PC-3 (cell line): Measurements from ENCODE around the gene PIAS1. TPM values are rescaled to one million over a fixed set of nuclear protein-coding genes. Genes with fewer than 3 reads are reported as not detected.
A peak's percentile ranks its signal among the peaks of the same experiment; 100 is the strongest.
"Not testable (repeated sequence)": the region's sequence is repeated elsewhere in the genome, so short reads cannot be mapped to it uniquely, and the experiment has no call there.

Experiments
- ATAC-seq: fragments of 200-7000 bp; cut with Tn5 transposase; 2 replicates; pipeline ENCODE4 v1.9.1; 2020; ENCODE audit warnings: mild to moderate bottlenecking, moderate library complexity
- BruUV-seq: library from RNA; stranded (reverse); fragments of 400-500 nt; replicated peaks from 2 replicates; lab custom pipeline; 2021; lab: Mats Ljungman, UMichigan
- CTCF ChIA-PET: fragments of 300-600 bp; sonication (Branson Sonifier 250); formaldehyde crosslinking; loops from one replicate; lab custom pipeline; 2022; ENCODE audit warnings: antibody characterized with exemption; lab: Charles Lee
- POLR2A ChIA-PET: fragments of 300-600 bp; sonication (Branson Sonifier 250); formaldehyde crosslinking; loops from one replicate; lab custom pipeline; 2022; ENCODE audit warnings: antibody characterized with exemption; ENCODE audit not compliant: unreplicated experiment; lab: Charles Lee
- DNase-seq: peaks from one replicate; pipeline ENCODE4 v3.0.0-alpha.2; 2015
- H2AFZ ChIP-seq: fragments of 300-600 bp; sonication (generic); 2 replicates; pipeline ENCODE4 v1.6.0; 2016; ENCODE audit warnings: antibody characterized with exemption, low read length
- H3F3A ChIP-seq: fragments of 300-600 bp; sonication (generic); one replicate; pipeline ENCODE4 v1.6.0; 2017; ENCODE audit warnings: antibody characterized with exemption, low read length, control low read depth, mild to moderate bottlenecking; ENCODE audit not compliant: unreplicated experiment
- H3K27ac ChIP-seq: fragments of 300-600 bp; sonication (generic); 2 replicates; pipeline ENCODE4 v1.5.1; 2016; ENCODE audit warnings: mild to moderate bottlenecking, low read length
- H3K27me3 ChIP-seq: fragments of 300-600 bp; sonication (generic); 2 replicates; pipeline ENCODE4 v1.6.1; 2016; ENCODE audit warnings: low read length, mixed read lengths
- H3K36me3 ChIP-seq: fragments of 300-600 bp; sonication (generic); 2 replicates; pipeline ENCODE4 v1.6.1; 2016; ENCODE audit warnings: low read depth, mixed run types, low read length, mixed read lengths
- H3K4me1 ChIP-seq: fragments of 300-600 bp; sonication (generic); 2 replicates; pipeline ENCODE4 v1.5.1; 2016; ENCODE audit warnings: low read length; ENCODE audit not compliant: insufficient read depth
- H3K4me2 ChIP-seq: fragments of 300-600 bp; sonication (generic); 2 replicates; pipeline ENCODE4 v1.6.0; 2016; ENCODE audit warnings: low read length
- H3K4me3 ChIP-seq: fragments of 300-600 bp; sonication (generic); 2 replicates; pipeline ENCODE4 v1.5.1; 2016; ENCODE audit warnings: mild to moderate bottlenecking, low read length, mixed read lengths
- H3K79me2 ChIP-seq: fragments of 300-600 bp; sonication (generic); 2 replicates; pipeline ENCODE4 v1.6.1; 2017; ENCODE audit warnings: low read length, mixed read lengths
- H3K9ac ChIP-seq: fragments of 300-600 bp; sonication (generic); 2 replicates; pipeline ENCODE4 v1.6.0; 2016; ENCODE audit warnings: mild to moderate bottlenecking, low read length
- H3K9me2 ChIP-seq: fragments of 300-600 bp; sonication (generic); replicated peaks from 2 replicates; pipeline ENCODE4 v1.6.1; 2016; ENCODE audit warnings: mixed run types, low read length, mixed read lengths
- H3K9me3 ChIP-seq: fragments of 300-600 bp; sonication (generic); 2 replicates; pipeline ENCODE4 v1.6.1; 2016; ENCODE audit warnings: low read length, mixed read lengths
- H4K20me1 ChIP-seq: fragments of 300-600 bp; sonication (generic); 2 replicates; pipeline ENCODE4 v1.6.1; 2016; ENCODE audit warnings: low read length, mixed read lengths
- CTCF ChIP-seq: fragments of 300-600 bp; sonication (generic); conservative IDR thresholded peaks from 2 replicates; pipeline ENCODE4 v1.5.1; 2017; ENCODE audit warnings: antibody characterized with exemption, low read depth, mild to moderate bottlenecking, low read length
- EZH2 ChIP-seq: fragments of 300-600 bp; sonication (generic); IDR thresholded peaks from one replicate; pipeline ENCODE4 v1.6.1; 2017; ENCODE audit warnings: antibody characterized with exemption, mild to moderate bottlenecking, low read length; ENCODE audit not compliant: unreplicated experiment
- EZH2phosphoT487 ChIP-seq: fragments of 300-600 bp; sonication (generic); IDR thresholded peaks from 2 replicates; pipeline ENCODE4 v1.6.1; 2018; ENCODE audit warnings: mild to moderate bottlenecking, antibody characterized with exemption, low read length, borderline replicate concordance
- intact Hi-C: fragments of 100-400 bp; cut with micrococcal nuclease; formaldehyde crosslinking; loops from 2 replicates; pipeline ENCODE4 v1.9.0; 2023
- total RNA-seq: library from RNA; depleted of rRNA; stranded (reverse); fragments of >200 nt; gene quantifications from 2 replicates; pipeline ENCODE4 v1.2.3, GENCODE V29; 2014

The PIAS1 gene
- total RNA-seq, 1 experiment from 2014 or later, result 21.9 TPM

- DNase-seq (no peak), ATAC-seq (no peak)
- H3K9me3 ChIP-seq, result no peaks in the 10 kb centered on the region
- peaks cover 7% of the 10 kb centered on the region; the same call in 1 of the 2 replicates for H3K4me1 ChIP-seq
- H4K20me1 ChIP-seq, result no peaks in the 10 kb centered on the region
- intact Hi-C loops, result no loop called here
- no peaks in the 10 kb centered on the region for H3K27me3 ChIP-seq
- TF ChIP-seq CTCF, result no peak
- TF ChIP-seq EZH2phosphoT487, result no peak
- no peak for TF ChIP-seq EZH2
- H3K4me3 ChIP-seq, result no peak overlapping the region
- no peak overlapping the region for H3K27ac ChIP-seq
- no peaks in the 10 kb centered on the region for H3F3A ChIP-seq
- no peaks in the 10 kb centered on the region for H3K9me2 ChIP-seq
- H3K9ac ChIP-seq, result no peak overlapping the region
- H3K4me2 ChIP-seq, result no peak overlapping the region
- BruUV-seq, result no TSS peak
- ChIA-PET POLR2A (no interaction called here), CTCF (no interaction called here)
- H3K36me3 ChIP-seq, result no peaks in the 10 kb centered on the region
- H3K79me2 ChIP-seq, result peaks cover 4% of the 10 kb centered on the region
- no peak overlapping the region for H2AFZ ChIP-seq
Observed at GRCh38 chr15:68234060-68234459, 179.9 kb downstream of the PIAS1 start.

GRCh38 chr15:68234520-68234919, 180.4 kb downstream of the PIAS1 start:
- H3K4me1 ChIP-seq, H3K4me3 ChIP-seq, H3K36me3 ChIP-seq, H3K27ac ChIP-seq, H3F3A ChIP-seq, H3K27me3 ChIP-seq, H3K9me3 ChIP-seq, intact Hi-C loops, H3K4me2 ChIP-seq, H3K79me2 ChIP-seq, H2AFZ ChIP-seq, ATAC-seq, BruUV-seq, H3K9ac ChIP-seq, H4K20me1 ChIP-seq, H3K9me2 ChIP-seq, DNase-seq, POLR2A ChIA-PET, CTCF ChIA-PET: not testable (repeated sequence)

- peaks cover 4% of the 10 kb centered on the region; the same call in 1 of the 2 replicates for H3K4me1 ChIP-seq
- no peaks in the 10 kb centered on the region for H3K9me2 ChIP-seq
- no peak overlapping the region for H2AFZ ChIP-seq
- no peaks in the 10 kb centered on the region for H3K36me3 ChIP-seq
- H3K27ac ChIP-seq, result no peak overlapping the region
- H4K20me1 ChIP-seq, result no peaks in the 10 kb centered on the region
- CTCF ChIA-PET, result no interaction called here
- DNase-seq, result peak; percentile 59
- no peak overlapping the region for H3K9ac ChIP-seq
- no peaks in the 10 kb centered on the region for H3K27me3 ChIP-seq
- POLR2A ChIA-PET, result no interaction called here
- H3K9me3 ChIP-seq, result no peaks in the 10 kb centered on the region
- no peak overlapping the region for H3K4me2 ChIP-seq
- no peaks in the 10 kb centered on the region for H3F3A ChIP-seq
- H3K4me3 ChIP-seq, result no peak overlapping the region
- TF ChIP-seq EZH2phosphoT487, result no peak
- TF ChIP-seq CTCF, result no peak
- TF ChIP-seq EZH2, result no peak
- no peak for ATAC-seq
- H3K79me2 ChIP-seq, result no peaks in the 10 kb centered on the region
- intact Hi-C loops, result no loop called here
- no TSS peak for BruUV-seq
Observed at GRCh38 chr15:68235022-68235421, 180.9 kb downstream of the PIAS1 start.
